CD4-positive, alpha-beta T cell treated with Interleukin-6 at 100 ng/mL for 8 hours (primary cell): ENCODE data around the gene DYNC1LI1.
"Not testable (repeated sequence)": the region's sequence is repeated elsewhere in the genome, so short reads cannot be mapped to it uniquely, and the experiment has no call there.

ENCODE experiments used
- DNase-seq: peaks from one replicate; pipeline ENCODE4 v3.0.0-alpha.2; 2020; ENCODE audit warnings: mixed read lengths, low spot score

Gene DYNC1LI1

DNA sequence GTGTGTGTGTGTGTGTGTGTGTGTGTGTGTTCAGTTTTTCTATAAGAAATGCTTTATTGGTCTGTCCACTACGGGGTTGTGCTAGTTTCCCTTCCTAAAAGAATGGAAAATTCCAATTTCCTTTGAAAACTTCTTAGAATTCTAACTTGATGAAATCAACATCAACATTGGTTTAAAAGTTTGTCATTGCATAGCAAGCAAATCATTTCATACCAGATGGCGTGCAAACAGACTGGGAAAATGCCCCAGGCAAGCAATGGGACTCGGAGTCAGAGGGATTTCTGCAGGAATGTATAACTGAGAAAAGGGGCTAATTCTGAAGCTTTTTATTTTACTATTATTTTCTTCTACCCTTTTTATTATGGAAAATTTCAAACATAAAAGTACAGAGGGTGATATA is 13.1 kb upstream of the DYNC1LI1 start:
- no peak for DNase-seq

DNA sequence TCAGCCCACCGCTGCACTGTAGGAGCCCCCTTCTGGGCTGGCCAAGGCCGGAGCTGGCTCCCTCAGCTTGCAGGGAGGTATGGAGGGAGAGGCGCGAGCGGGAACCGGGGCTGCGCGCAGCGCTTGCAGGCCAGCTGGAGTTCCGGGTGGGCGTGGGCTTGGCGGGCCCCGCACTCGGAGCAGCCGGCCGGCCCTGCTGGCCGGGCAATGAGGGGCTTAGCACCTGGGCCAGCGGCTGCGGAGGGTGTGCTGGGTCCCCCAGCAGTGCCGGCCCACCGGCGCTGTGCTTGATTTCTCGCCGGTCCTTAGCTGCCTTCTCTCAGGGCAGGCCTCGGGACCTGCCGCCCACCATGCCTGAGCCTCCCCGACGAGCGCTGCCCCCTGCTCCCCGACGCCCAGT is 8.0 kb upstream of the DYNC1LI1 start:
- DNase-seq = not testable (repeated sequence)

DNA sequence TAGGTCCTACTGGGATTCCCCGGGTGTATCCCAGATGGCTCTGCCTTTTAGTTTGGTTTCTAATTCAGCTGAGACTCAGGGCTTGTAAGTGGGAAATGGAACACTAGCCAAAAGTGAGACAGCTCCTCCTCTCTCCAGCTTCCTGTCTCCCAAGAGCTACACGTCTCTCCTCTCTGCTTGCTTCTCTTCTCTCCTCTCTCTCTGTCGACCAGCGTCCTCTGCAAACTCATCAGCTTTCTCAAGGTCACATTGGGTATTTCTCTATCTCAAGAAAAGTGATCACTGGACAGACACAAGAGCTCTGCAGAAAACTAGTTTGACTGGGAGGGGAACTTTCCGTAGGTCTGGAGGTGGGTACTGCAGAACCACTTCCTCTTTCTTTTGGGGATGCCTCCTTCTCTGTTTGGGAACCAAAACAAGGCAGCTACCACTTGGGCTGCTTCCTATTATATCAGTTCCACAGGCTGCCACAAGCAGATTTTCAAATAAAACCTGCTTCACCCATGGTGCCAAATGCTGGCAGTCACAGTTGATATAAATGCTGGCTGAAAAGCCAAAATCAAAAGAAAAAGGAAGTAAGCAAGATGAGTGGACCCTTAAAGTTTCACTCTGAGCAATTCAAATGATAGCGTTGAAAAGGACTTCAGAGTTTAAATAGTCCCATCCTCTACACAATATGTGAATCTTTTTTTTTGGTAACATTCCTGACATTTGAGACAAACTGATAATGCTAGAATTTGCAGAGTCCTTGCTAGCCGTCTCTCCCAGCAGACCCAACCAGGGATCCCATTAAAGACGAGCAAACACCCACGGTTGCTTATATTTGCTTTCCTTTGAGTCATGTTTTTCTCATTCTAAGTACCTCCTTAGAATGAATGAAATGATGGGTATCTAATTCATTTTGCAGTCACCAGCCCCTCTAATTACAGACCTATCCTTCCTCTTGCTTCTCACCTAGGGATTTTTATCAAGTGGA is 7.2 kb upstream of the DYNC1LI1 start:
- DNase-seq = no peak

DNA sequence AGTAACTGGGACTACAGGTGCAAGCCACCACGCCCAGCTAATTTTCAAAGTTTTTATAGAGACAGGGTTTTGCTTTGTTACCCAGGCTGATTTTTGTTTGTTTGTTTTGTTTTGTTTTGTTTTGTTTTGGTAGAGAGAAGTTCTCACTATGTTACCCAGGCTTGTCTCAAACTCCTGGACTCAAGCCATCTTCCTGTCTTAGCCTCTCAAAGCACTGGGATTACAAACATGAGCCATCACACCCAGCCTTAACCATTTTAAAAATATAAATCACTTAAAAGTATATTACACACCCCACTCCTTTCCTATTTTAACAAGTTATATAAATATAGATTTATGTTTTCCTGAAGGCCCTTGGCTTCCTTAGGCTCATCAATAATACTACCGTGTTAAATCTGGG is 6.5 kb upstream of the DYNC1LI1 start:
- DNase-seq = no peak

DNA sequence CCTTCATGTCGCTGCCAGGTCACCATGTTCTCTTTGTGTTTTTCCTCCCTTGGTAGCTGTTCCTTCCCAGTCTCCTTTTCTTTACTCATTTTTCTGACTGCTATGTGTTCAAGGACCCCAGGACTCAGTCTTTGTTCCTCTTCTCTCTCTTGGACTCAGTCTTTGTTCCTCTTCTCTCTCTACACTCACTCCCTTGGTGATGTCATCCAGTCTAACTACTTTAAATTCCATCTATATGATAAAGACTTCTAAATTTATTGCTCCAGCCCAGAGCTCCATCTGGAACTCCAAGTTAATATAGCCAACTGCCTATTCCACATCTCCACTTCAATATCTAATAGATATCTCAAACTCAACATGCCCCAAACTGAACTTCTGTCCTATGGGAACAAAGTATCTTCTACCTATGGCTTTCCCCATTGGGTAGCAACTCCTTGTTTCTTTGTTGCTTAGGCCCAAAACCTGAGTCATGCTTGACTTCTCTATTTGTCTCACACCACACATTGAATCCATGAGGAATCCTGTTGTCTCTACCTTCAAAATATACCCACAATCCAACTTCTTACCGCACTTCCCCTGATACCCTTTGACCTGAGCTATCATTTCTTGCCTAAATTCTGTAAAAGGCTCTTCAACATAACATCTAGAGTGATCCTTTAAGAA is 4.9 kb upstream of the DYNC1LI1 start:
- DNase-seq = no peak

DNA sequence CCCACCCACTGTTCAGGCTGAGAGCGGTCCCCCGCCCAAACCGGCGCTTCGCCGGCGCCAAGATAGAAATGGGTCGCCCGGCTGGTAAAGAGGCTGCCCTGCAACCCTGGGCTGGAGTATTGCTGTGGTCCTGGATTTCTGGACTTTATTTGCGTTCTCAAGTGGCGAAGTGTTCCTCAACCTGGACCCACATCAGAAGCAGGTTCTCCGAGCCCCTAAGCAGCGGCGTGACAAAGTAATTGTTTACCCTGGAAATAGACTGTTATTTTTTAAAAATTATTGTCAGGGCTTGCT is 481 bp upstream of the DYNC1LI1 start:
- no peak for DNase-seq

DNA sequence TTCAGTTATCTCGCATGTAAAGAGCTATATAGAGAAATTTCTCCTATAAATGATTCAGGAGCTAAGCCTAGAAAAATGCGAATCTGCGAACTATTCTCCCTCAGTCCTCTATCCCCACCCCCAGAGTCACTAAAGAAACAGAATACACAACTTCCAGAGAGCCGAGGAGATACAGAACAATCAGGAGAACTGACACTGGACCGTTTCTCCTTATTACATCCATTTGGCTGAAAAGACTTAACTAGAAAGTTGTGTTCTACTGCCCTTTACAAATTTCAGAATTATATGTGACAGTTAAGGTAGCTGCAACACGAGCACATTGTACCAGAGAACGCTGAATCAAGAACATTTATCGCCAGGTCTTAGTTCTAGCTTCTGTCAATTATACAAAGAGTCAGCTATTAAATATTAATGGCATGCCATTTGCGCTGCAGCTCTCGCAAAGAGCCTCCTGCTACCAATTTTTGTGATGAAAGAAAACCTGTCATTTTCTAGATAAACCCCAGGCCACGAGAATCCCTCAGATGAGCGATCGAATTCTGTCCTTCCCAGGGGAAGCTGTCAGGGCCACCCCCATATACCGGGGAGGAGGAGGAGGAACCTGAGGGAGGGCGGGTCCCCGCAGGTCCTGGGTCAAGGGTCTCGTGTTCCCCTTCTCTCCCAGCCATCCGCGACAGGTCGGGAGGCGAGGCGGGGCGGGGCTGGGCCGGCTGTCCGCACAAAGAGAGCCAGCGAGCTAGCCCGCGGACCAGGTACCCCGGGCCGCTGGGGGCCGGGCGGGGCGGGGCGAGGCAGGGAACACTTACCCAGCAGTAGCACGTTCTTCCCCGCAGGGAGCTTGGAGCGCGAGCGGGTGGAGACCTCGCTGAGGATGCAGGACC is 878 bp downstream of the DYNC1LI1 start:
- DNase-seq = no peak

DNA sequence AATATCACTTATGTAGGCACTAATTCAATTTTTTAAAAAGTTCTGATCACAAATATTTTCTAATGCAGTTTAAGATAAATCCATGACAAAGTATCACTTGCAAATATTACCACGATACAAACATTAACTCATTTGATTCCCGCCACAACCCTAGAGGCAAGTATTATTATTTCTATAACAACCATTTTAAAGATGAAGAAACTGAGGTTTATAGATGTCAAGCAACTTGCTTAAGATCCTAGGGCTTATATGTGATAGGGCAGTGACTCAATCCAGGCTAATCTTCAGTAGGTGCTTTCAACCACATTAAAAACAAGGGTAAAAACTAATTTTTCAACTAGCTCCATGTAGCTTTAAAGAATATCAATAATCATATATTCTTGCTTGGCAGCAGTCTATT is 1.7 kb downstream of the DYNC1LI1 start:
- no peak for DNase-seq

DNA sequence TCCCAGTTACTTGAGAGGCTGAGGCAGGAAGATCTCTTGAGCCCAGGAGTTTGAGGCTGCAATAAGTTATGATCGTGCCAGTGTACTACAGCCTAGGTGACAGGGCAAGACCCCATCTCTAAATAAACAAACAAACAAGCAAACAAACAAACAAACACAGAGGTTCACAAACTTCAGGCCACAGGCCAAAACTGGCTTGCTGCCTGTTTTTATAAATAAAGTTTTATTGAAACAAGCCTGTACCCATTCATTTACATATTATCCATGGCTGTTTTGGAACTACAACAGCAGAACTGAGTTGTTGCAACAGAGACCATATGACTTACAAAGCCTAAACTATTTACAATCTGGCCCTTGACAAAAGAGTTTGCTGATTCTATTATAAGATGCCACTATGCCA is 6.5 kb downstream of the DYNC1LI1 start:
- no peak for DNase-seq

DNA sequence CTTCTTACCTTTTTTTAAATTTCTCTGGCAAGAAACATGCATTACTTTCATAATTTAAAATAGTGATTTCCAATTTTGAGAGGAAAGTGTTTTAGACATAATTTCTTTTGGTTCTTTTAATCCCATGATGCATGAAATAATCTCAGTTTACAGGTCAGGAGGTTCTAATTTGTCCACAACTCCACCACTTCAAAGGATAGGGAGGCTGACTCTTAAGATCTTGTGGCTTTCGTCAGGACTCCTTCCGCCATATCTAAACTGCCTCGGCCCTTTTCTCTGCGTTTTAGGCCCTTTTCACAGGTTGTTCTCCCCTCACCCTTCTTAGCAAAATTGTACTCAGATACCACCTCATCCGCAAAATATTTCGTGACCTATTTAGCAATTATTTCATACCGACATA is 8.0 kb downstream of the DYNC1LI1 start:
- no peak for DNase-seq

DNA sequence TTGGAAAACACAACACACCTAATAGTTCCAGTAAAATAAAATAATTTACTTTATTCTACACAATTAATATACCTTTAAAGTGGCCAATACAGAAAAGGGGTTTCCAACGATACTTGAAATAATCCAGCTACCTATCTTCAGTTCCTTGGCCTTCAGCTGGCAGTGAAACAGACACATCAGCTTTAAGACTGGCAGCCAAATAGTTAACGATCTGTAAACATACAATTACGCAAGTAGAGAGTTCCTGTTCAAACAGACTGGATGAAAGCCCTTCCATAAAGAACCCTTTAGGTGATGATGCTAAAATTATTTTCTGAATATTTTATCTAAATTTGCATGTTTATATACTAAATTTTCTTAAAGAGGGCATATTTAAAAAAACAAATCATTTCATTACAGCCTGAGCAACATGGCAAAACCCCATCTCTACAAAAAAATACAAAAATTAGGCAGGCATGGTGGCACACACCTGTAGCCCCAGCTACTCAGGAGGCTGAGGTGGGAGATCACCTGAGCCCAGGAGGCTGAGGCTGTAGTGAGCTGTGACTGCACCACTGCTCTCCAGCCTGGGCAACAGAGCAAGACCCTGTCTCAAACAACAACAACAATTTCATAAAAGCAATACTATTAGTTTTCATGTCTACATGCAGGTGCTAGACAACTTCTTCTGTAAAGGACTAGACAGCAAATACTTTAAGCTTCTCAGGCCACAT is 12.9 kb downstream of the DYNC1LI1 start:
- no peak for DNase-seq

DNA sequence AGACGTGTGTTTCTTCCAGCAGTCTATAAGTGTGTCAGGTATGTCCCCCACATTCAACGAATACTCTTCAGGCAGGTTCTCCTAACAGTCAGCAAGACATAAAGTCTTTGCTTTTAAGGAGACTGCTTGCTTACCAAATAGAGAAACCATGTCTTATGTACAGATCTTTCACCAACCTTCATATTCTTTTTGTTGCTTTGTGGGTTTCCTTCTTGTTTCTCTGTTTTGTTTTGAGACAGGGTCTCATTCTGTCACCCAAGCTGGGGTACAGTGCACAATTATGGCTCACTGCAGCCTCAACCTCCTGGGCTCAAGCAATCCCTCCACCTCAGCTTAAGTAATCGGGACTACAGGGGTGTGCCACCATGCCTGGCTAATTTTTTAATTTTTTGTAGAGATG is 14.3 kb downstream of the DYNC1LI1 start:
- no peak for DNase-seq

DNA sequence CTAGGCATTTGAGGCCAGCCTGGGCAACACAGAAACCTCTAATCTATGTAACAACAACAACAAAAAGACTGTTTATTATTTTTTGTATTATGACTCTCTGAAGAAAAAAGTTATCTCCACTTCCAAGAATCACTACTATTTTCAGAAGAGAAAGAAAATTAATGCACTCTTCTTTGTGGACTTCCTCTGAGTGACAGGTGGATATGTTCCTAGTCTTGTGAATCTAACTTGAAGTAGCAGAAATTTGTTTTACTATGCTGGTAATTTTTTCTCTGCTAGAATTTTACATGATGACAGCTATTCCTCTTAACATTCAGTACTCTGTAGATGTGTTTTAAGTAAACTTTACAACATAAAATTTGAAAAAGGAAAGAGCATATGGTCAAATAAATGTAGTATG is 16.7 kb downstream of the DYNC1LI1 start:
- DNase-seq = no peak

DNA sequence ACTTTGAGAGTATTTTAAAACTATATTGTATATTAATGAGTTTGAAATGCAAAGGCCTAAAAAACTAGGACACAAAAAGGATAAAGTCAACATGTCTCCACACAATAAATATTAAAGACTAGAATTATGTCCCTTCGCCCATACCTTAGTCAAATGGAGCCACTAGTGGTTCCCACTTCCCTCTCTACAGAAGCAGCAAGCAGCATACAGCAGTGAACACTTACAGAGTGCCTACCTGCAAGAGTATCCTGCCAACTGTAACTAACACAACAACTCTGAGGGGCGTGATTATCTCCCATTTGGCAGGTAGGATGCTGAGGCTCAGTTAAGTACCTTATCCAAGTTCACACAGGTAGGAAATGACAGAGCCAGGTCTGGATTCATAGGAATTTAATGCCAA is 17.2 kb downstream of the DYNC1LI1 start:
- DNase-seq = no peak

DNA sequence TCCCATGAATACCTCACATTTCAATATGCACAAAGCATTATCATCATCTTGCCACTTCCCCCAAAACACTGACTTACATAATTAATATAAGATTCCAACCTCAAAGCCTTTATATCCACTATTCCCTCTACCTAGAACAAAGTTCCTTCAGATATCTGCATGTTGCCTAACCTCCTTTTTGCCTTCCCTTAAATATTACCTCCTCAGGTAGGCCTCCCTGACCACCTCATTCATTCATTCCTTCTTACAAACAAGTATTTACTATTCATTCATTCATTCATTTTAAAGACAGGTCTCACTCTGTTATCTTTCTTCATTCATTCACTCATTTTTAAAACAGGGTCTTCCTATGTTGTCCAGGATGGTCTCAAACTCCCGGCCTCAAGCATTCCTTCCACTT is 18.6 kb downstream of the DYNC1LI1 start:
- no peak for DNase-seq

DNA sequence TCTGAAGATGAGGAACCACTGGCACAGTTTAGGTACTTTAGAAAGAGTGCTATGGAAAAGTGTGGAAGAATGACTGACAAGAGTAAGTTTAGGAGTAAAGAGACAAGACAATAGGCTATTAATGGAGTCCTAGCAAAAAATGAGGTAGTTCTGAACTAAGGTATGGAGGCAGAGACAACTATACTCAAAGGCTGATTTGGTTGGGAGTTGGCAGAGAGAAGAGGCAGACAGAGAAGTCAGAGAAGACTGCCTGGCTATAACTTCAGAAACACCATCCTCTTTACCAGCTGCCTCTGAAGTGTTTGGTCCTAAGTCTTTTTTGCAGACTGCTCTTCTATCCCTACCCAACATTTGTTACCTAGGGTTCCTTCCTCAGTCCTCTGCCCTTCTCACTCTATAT is 19.2 kb downstream of the DYNC1LI1 start:
- DNase-seq = no peak

DNA sequence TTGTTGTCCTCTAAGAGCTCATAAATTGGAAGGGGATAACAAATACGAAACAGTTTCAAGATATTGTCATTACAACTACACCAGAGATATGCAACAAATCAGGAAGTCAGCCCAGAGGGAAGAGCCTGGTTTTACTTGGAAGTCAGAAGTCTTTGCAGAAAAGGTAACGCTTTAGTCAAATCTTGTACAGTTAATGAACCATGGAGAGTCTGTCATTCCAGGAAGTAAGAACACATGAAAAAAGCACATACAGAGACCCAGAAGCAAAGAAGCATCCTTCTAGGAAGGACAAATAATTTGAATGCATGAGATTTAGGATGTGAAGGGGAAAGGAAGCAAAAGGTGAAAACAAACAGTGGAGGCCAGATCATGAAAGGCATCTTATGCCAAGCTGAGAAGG is 19.6 kb downstream of the DYNC1LI1 start:
- DNase-seq = no peak

DNA sequence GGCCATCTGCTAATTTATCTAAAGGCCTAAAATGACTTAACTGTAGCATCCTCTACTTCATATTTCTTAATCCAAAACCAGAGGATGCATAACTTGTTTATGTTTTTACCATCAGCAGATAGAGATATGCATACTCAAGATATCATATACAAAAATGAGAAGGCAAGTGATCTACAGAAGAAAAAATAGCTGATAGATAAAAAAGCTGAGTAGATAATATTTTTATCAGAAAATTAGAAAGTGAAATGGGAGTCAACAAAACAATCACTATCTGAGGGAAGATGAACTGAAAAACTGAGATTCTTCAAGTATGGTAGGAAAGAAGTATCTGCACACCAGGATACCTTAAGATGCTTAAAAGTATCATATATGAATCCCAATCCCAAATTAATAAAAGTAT is 25.4 kb downstream of the DYNC1LI1 start:
- DNase-seq = no peak

DNA sequence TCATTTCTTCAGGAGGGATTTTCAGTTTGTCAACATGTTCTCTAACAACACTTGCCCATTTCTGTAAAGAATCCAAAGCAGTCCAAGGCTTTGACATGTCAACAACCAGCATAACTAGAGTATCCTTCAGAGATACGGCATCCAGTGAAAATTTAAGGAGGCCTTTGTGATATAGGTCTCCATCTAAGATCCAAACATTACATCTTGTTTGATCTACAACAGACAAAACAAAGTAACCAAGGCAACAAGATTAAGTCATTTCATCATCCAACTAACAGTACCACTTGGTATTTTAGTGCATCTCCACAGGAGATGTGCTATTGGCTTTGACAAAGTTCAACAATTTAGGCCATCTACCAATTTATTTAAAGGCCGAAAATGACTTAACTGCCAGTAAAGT is 25.8 kb downstream of the DYNC1LI1 start:
- DNase-seq = no peak

DNA sequence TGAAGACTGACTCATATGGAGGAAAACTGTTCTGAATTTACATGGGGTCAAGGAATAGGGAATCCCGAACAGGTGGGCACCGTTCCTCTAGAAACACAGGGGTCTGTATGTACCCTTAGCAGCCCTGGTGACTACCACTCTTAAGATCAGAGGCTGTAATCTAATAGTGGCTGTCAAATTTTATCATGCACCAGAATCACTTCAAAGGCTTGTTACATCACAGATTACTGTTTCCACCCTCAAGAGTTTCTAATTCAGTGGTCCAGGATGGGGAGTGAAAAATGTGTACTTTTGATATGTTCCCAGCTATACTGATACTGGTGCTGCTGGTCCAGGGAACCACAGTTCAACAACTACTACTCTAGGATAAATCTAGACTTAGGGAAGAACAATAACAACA is 27.9 kb downstream of the DYNC1LI1 start:
- DNase-seq = no peak

DNA sequence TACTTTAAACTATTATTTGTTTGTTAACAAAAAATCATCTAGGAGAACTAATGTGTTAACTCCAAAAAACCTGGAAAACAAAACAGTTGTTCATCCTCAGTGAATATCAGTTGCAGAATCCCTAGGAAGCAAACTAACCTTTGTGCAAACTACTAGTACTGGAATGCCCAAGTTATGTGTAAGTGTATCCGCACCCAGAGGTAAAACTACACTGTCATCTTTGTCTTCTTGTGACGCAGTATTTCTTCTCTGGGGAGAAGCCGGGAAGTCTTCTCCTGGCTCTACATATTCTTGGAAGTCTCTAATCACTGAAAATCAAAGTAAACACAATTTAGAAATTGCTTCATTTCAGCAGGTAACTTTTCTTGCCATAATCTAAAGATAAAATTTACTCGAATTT is 29.8 kb downstream of the DYNC1LI1 start:
- DNase-seq = no peak

DNA sequence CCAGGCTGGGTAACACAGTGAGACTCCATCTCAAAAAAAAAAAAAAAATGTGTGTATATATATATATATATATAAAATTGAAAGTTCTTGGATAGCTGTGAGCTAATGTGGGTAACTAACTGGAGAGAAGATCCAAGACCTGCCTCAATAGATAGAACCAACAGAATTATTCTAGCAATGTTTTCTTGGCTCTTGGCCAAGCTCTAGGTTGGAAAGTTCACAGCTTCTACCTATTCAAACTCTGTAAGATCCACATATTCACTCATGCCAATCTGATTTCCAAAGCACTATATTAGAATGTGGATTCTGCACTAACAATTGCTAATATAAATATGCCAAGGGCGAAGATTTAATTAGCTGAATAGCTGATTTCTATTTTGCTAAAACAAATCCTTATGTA is 38.2 kb downstream of the DYNC1LI1 start:
- DNase-seq = no peak
